Colonic mucosa (tissue), 4 donors: Measurements from ENCODE around the gene ABL1. TPM values are rescaled to one million over a fixed set of nuclear protein-coding genes. Genes with fewer than 3 reads are reported as not detected.
A peak's percentile ranks its signal among the peaks of the same experiment; 100 is the strongest.

Experiments
- DNase-seq: peaks from one replicate; pipeline ENCODE4 v3.0.0-alpha.2; 2020
- H3K27ac ChIP-seq: fragments of 200-600 bp; one replicate; pipeline ENCODE4 v1.8.0; 2021
- H3K27me3 ChIP-seq: fragments of 200-600 bp; one replicate; pipeline ENCODE4 v1.8.0; 2021
- H3K36me3 ChIP-seq: fragments of 200-600 bp; one replicate; pipeline ENCODE4 v1.8.0; 2021
- H3K4me1 ChIP-seq: fragments of 200-600 bp; one replicate; pipeline ENCODE4 v1.8.0; 2021; ENCODE audit warnings: mild to moderate bottlenecking
- H3K4me3 ChIP-seq: fragments of 200-600 bp; one replicate; pipeline ENCODE4 v1.8.0; 2021
- H3K9ac ChIP-seq, 2 donors: one replicate each; pipeline ENCODE4 v1.7.0; 2013; ENCODE audit warnings: control low read depth in 2 of 2, low read depth in 2 of 2, low read length in 2 of 2
- H3K9me3 ChIP-seq: fragments of 200-600 bp; one replicate; pipeline ENCODE4 v1.8.0; 2021
- CTCF ChIP-seq: fragments of 200-600 bp; IDR thresholded peaks from one replicate; pipeline ENCODE4 v1.8.0; 2022; ENCODE audit warnings: antibody characterized with exemption, mild to moderate bottlenecking
- intact Hi-C: fragments of 100-400 bp; cut with DNase I; formaldehyde crosslinking; loops from one replicate; pipeline ENCODE4 v1.14.1; 2022
- total RNA-seq, 2 donors: library from RNA; stranded (reverse); fragmentation: NEBNext Ultra II Directional in 1 of 2; extraction: Animal tissue kit (Norgen Biotek cat#: 25700) in 1 of 2; gene quantifications; one replicate each; pipeline ENCODE4 v1.2.1, GENCODE V29; 2021
- donor health status: healthy.
- donor health status: DM: no; HTN: no; CAD: no.
- donor health status: DM: no; HTN: no; CAD: no.

The ABL1 gene
- total RNA-seq, 2 donors from 2014 or later: 86.0 to 97.9 TPM

DNA sequence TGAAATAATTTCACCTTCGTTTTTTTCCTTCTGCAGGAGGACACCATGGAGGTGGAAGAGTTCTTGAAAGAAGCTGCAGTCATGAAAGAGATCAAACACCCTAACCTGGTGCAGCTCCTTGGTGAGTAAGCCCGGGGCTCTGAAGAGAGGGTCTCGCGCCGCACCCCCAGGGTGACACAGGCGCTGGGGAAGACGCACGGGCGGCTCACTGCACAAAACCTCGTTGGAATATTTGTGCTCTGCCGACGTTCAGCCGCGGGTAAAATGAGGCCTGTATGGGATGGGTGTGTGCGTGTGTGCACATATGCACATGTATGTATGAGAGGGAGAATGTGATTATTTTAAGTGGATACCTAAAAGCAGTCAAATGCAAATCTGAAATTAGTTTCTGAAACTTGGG is 37.0 kb downstream of the ABL1 start:
- DNase-seq: no peak
- no peaks in the 10 kb centered on the region for H3K9me3 ChIP-seq
- no peak overlapping the region for H3K27ac ChIP-seq
- no peaks in the 10 kb centered on the region for H3K36me3 ChIP-seq
- H3K27me3 ChIP-seq: no peaks in the 10 kb centered on the region
- intact Hi-C loops: loop anchor here (5.0 kb wide), 1 partner anchor 125 kb away; no protein-coding TSS in a partner anchor
- no peak for TF ChIP-seq CTCF
- no peak overlapping the region for H3K4me3 ChIP-seq
- no peak overlapping the region for H3K9ac ChIP-seq
- no peaks in the 10 kb centered on the region for H3K4me1 ChIP-seq

GRCh38 chr9:130872508-130872907 is 37.5 kb downstream of the ABL1 start:
- Histone ChIP-seq H3K9ac (peak overlapping the region in 1 of 2 donors; percentile 66), H3K9me3 (no peaks in the 10 kb centered on the region), H3K27ac (peak overlapping the region; percentile 19), H3K27me3 (no peaks in the 10 kb centered on the region), H3K4me3 (no peak overlapping the region), H3K4me1 (no peaks in the 10 kb centered on the region), H3K36me3 (no peaks in the 10 kb centered on the region)
- no peak for TF ChIP-seq CTCF
- intact Hi-C loops: loop anchor here (5.0 kb wide), 1 partner anchor 125 kb away; no protein-coding TSS in a partner anchor
- no peak for DNase-seq

GRCh38 chr9:130872912-130873503 is 38.0 kb downstream of the ABL1 start:
- Histone ChIP-seq H3K27me3 (no peaks in the 10 kb centered on the region), H3K9ac (peak overlapping the region in 1 of 2 donors; percentile 66), H3K9me3 (no peaks in the 10 kb centered on the region), H3K4me1 (no peaks in the 10 kb centered on the region), H3K4me3 (no peak overlapping the region), H3K36me3 (no peaks in the 10 kb centered on the region), H3K27ac (peak overlapping the region; percentile 19)
- peak; percentile 92 for DNase-seq
- intact Hi-C loops: loop anchor here (5.0 kb wide), 1 partner anchor 124 kb away; no protein-coding TSS in a partner anchor
- TF ChIP-seq CTCF: no peak

DNA sequence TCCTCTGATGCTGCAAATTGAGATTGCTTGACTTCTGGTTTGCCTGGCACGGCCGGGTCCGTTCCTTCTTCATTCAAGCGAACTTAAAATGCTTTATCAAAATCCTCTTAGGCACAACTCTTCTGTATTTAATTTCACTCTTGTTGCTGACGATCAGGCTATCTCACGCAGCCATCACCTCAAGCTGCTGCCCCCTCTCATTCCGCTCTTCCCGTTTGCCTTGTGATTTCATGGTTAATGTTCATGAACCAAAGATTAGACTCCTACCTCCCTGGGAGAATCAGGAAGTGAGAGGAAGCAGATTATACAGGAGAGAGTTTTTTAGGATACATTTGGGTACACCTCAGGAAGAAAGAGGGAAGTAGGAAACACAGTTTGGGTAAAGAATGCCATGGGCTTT is 38.9 kb downstream of the ABL1 start:
- no peaks in the 10 kb centered on the region for H3K36me3 ChIP-seq
- H3K27ac ChIP-seq: no peak overlapping the region
- H3K4me1 ChIP-seq: no peaks in the 10 kb centered on the region

GRCh38 chr9:130874783-130875182 is 39.7 kb downstream of the ABL1 start:
- intact Hi-C loops: loop anchor here (5.0 kb wide), 1 partner anchor 123 kb away; no protein-coding TSS in a partner anchor
- TF ChIP-seq CTCF: no peak
- Histone ChIP-seq H3K27ac (no peak overlapping the region), H3K4me3 (no peak overlapping the region), H3K9me3 (no peaks in the 10 kb centered on the region), H3K4me1 (no peaks in the 10 kb centered on the region), H3K36me3 (peaks cover under 1% of the 10 kb centered on the region), H3K9ac (no peak overlapping the region), H3K27me3 (no peaks in the 10 kb centered on the region)
- DNase-seq: no peak

More for the DNA sequence above, 38.9 kb downstream of the ABL1 start:
- no peak for TF ChIP-seq CTCF
- Histone ChIP-seq H3K9ac (no peak overlapping the region), H3K4me3 (no peak overlapping the region), H3K27me3 (no peaks in the 10 kb centered on the region), H3K9me3 (no peaks in the 10 kb centered on the region)
- intact Hi-C loops: loop anchor here (5.0 kb wide), 1 partner anchor 123 kb away; no protein-coding TSS in a partner anchor
- no peak for DNase-seq
